H9 (cell line): ENCODE measurements around the gene PROM1. TPM values are rescaled to one million over a fixed set of nuclear protein-coding genes. Genes with fewer than 3 reads are reported as not detected.

Experiments used
- DNase-seq: peaks from one replicate; pipeline ENCODE4 v3.0.0-alpha.2; 2017
- H2AFZ ChIP-seq: one replicate; pipeline ENCODE4 v1.6.1; 2013; ENCODE audit warnings: mild to moderate bottlenecking, low read length, control low read depth, moderate library complexity
- H2AK5ac ChIP-seq: 2 replicates; pipeline ENCODE4 v1.6.1; 2013; ENCODE audit warnings: low read length, control low read depth, mixed read lengths; ENCODE audit not compliant: insufficient read length
- H2BK120ac ChIP-seq: one replicate; pipeline ENCODE4 v1.6.1; 2013; ENCODE audit warnings: low read depth, mild to moderate bottlenecking, low read length, control low read depth, inconsistent platforms; ENCODE audit not compliant: poor library complexity, severe bottlenecking
- H2BK12ac ChIP-seq: 2 replicates; pipeline ENCODE4 v1.6.1; 2013; ENCODE audit warnings: low read length, control low read depth, mixed read lengths, low read depth; ENCODE audit not compliant: insufficient read length
- H2BK15ac ChIP-seq: 2 replicates; pipeline ENCODE4 v1.6.1; 2013; ENCODE audit warnings: low read depth, low read length, control low read depth
- H2BK20ac ChIP-seq: one replicate; pipeline ENCODE4 v1.6.1; 2013; ENCODE audit warnings: low read depth, mild to moderate bottlenecking, low read length, control low read depth, inconsistent platforms; ENCODE audit not compliant: poor library complexity, severe bottlenecking
- H2BK5ac ChIP-seq: 2 replicates; pipeline ENCODE4 v1.6.1; 2013; ENCODE audit warnings: low read length, control low read depth, mixed read lengths; ENCODE audit not compliant: insufficient read length
- H3K14ac ChIP-seq: 2 replicates; pipeline ENCODE4 v1.6.1; 2013; ENCODE audit warnings: low read length, control low read depth; ENCODE audit not compliant: insufficient read depth
- H3K18ac ChIP-seq: 2 replicates; pipeline ENCODE4 v1.6.1; 2013; ENCODE audit warnings: low read depth, mild to moderate bottlenecking, mixed read lengths, low read length, control low read depth; ENCODE audit not compliant: insufficient read length
- H3K23ac ChIP-seq: 2 replicates; pipeline ENCODE4 v1.6.1; 2013; ENCODE audit warnings: low read length, control low read depth, mixed read lengths, low read depth; ENCODE audit not compliant: insufficient read length
- H3K23me2 ChIP-seq: 2 replicates; pipeline ENCODE4 v1.6.1; 2013; ENCODE audit warnings: low read depth, mild to moderate bottlenecking, mixed read lengths, low read length, control low read depth; ENCODE audit not compliant: insufficient read length, poor library complexity, severe bottlenecking
- H3K27ac ChIP-seq: 2 replicates; pipeline ENCODE4 v1.5.1; 2013; ENCODE audit warnings: low read length, control low read depth, mixed read lengths, low read depth; ENCODE audit not compliant: insufficient read length
- H3K27me3 ChIP-seq: 2 replicates; pipeline ENCODE4 v1.6.1; 2013; ENCODE audit warnings: low read length, control low read depth, inconsistent platforms; ENCODE audit not compliant: insufficient read depth
- H3K4ac ChIP-seq: 2 replicates; pipeline ENCODE4 v1.6.1; 2013; ENCODE audit warnings: low read depth, mild to moderate bottlenecking, control low read depth, inconsistent platforms, low read length, moderate library complexity
- H3K4me1 ChIP-seq: 2 replicates; pipeline ENCODE4 v1.6.1; 2013; ENCODE audit warnings: low read length, control low read depth, inconsistent platforms; ENCODE audit not compliant: insufficient read depth
- H3K4me2 ChIP-seq: 2 replicates; pipeline ENCODE4 v1.6.1; 2013; ENCODE audit warnings: low read length, control low read depth, mixed read lengths; ENCODE audit not compliant: insufficient read length, insufficient read depth
- H3K56ac ChIP-seq: 2 replicates; pipeline ENCODE4 v1.6.1; 2013; ENCODE audit warnings: low read depth, mild to moderate bottlenecking, mixed read lengths, low read length, control low read depth; ENCODE audit not compliant: insufficient read length
- H3K79me1 ChIP-seq: 2 replicates; pipeline ENCODE4 v1.6.1; 2013; ENCODE audit warnings: low read depth, mild to moderate bottlenecking, moderate library complexity, low read length, control low read depth, inconsistent platforms; ENCODE audit not compliant: insufficient read depth, poor library complexity, severe bottlenecking
- H3K79me2 ChIP-seq: 2 replicates; pipeline ENCODE4 v1.6.1; 2013; ENCODE audit warnings: low read length, control low read depth, inconsistent platforms; ENCODE audit not compliant: insufficient read depth
- H3K9ac ChIP-seq: 2 replicates; pipeline ENCODE4 v1.6.1; 2013; ENCODE audit warnings: low read length, control low read depth, mixed read lengths; ENCODE audit not compliant: insufficient read length; ENCODE audit errors: extremely low read depth
- H3K9me3 ChIP-seq: one replicate; pipeline ENCODE4 v1.6.1; 2013; ENCODE audit warnings: low read depth, low read length, inconsistent platforms; ENCODE audit not compliant: control insufficient read depth
- H3T11ph ChIP-seq: one replicate; pipeline ENCODE4 v1.6.1; 2013; ENCODE audit warnings: mild to moderate bottlenecking, low read length, control low read depth, inconsistent platforms
- H4K20me1 ChIP-seq: one replicate; pipeline ENCODE4 v1.6.1; 2013; ENCODE audit not compliant: control insufficient read depth, insufficient read length, insufficient read depth
- H4K5ac ChIP-seq: 2 replicates; pipeline ENCODE4 v1.6.1; 2013; ENCODE audit warnings: low read depth, mild to moderate bottlenecking, mixed read lengths, low read length, control low read depth; ENCODE audit not compliant: insufficient read length
- H4K8ac ChIP-seq: replicated peaks from 2 replicates; pipeline ENCODE4 v1.6.1; 2013; ENCODE audit warnings: low read length, control low read depth, mixed read lengths, low read depth; ENCODE audit not compliant: insufficient read length
- H4K91ac ChIP-seq: 2 replicates; pipeline ENCODE4 v1.6.1; 2013; ENCODE audit warnings: low read depth, mild to moderate bottlenecking, moderate library complexity, mixed read lengths, low read length, control low read depth; ENCODE audit not compliant: insufficient read length
- H3K27ac Mint-ChIP-seq, 3 experiments: 2 replicates in 2 of 3; 3 replicates in 1 of 3; pipeline ENCODE4 v1.8.0; 2020 to 2021; ENCODE audit warnings: mixed read lengths in 3 of 3, mild to moderate bottlenecking in 1 of 3, moderate library complexity in 1 of 3
- H3K27me3 Mint-ChIP-seq: 2 replicates; pipeline ENCODE4 v1.8.0; 2021; ENCODE audit warnings: low read depth, mild to moderate bottlenecking, moderate library complexity, mixed read lengths
- H3K36me3 Mint-ChIP-seq, 3 experiments: 2 replicates in 2 of 3; 3 replicates in 1 of 3; pipeline ENCODE4 v1.8.0; 2020 to 2021; ENCODE audit warnings: low read depth in 3 of 3, mixed read lengths in 3 of 3; ENCODE audit not compliant: insufficient read depth in 1 of 3
- H3K4me1 Mint-ChIP-seq, 2 experiments: 2 replicates each; pipeline ENCODE4 v1.8.0; 2020; ENCODE audit warnings: mixed read lengths in 2 of 2
- H3K4me3 Mint-ChIP-seq, 2 experiments: 2 replicates in 1 of 2; 3 replicates in 1 of 2; pipeline ENCODE4 v1.8.0; 2020 to 2021; ENCODE audit warnings: mild to moderate bottlenecking in 2 of 2, mixed read lengths in 2 of 2, moderate library complexity in 1 of 2
- H3K9me3 Mint-ChIP-seq, 2 experiments: 2 replicates in 1 of 2; 3 replicates in 1 of 2; pipeline ENCODE4 v1.8.0; 2020; ENCODE audit warnings: mild to moderate bottlenecking in 2 of 2, mixed read lengths in 2 of 2, moderate library complexity in 1 of 2
- CTCF ChIP-seq: fragments of 200-600 bp; sonication (generic); conservative IDR thresholded peaks from 3 replicates; pipeline ENCODE4 v1.8.0; 2021; ENCODE audit warnings: antibody characterized with exemption, mild to moderate bottlenecking
- WGBS: extraction: QIAGEN DNeasy Blood & Tissue Kit; methylation state at CpG from one replicate; pipeline ENCODE4 v1.1.7; 2013; ENCODE audit warnings: missing lambda C conversion rate, low lambda C conversion rate, mixed read lengths; ENCODE audit not compliant: insufficient read length; ENCODE audit errors: extremely low coverage; 5-methylcytosine and 5-hydroxymethylcytosine counted together
- total RNA-seq: library from RNA; stranded (reverse); gene quantifications from 2 replicates; pipeline ENCODE4 v1.2.1, GENCODE V29; 2021

Gene PROM1
- total RNA-seq, 1 experiment from 2014 or later, result 98.3 TPM

- no peak for TF ChIP-seq CTCF
- Histone ChIP-seq H3K56ac (no peak overlapping the region), H3K4me2 (no peak overlapping the region), H4K8ac (no peak overlapping the region), H4K91ac (no peak overlapping the region), H2BK12ac (no peak overlapping the region), H3T11ph (no peak overlapping the region), H3K79me1 (no peaks in the 10 kb centered on the region), H2AFZ (no peak overlapping the region), H3K79me2 (no peaks in the 10 kb centered on the region), H3K23ac (no peak overlapping the region), H2BK20ac (no peak overlapping the region), H3K27ac (no peak overlapping the region), H3K9me3 (no peaks in the 10 kb centered on the region), H3K9ac (no peak overlapping the region), H4K5ac (no peak overlapping the region), H2BK15ac (no peak overlapping the region), H3K27me3 (no peaks in the 10 kb centered on the region), H3K23me2 (no peaks in the 10 kb centered on the region), H3K14ac (no peak overlapping the region), H2BK5ac (no peak overlapping the region), H3K18ac (no peak overlapping the region), H3K4ac (no peak overlapping the region), H3K4me1 (no peaks in the 10 kb centered on the region), H4K20me1 (no peaks in the 10 kb centered on the region), H2BK120ac (no peak overlapping the region), H2AK5ac (no peak overlapping the region)
- Mint-ChIP-seq H3K27ac (peak overlapping the region in 1 of 3 experiments; percentile 55; a peak in 2 of 7 replicates), H3K27me3 (no peaks in the 10 kb centered on the region), H3K4me1 (peaks cover 6 to 7% of the 10 kb centered on the region in 2 experiments), H3K9me3 (no peaks in the 10 kb centered on the region), H3K36me3 (peaks cover 19 to 83% (median 50%) of the 10 kb centered on the region in 3 experiments), H3K4me3 (no peak overlapping the region)
- DNase-seq, result no peak
- no CpG with 5 or more reads among the region's 4 CpGs for WGBS
Observed at GRCh38 chr4:16009153-16009552, 74.7 kb downstream of the PROM1 start.
